ENCODE results near the gene AAK1. TPM values are rescaled to one million over a fixed set of nuclear protein-coding genes. Genes with fewer than 3 reads are reported as not detected.

Gene AAK1
- total and polyA plus RNA-seq, 2 of the 13 experiments (the other 11 are each of a cell fraction or from before 2014, with no cell fraction given) = 9.8 to 10.3 TPM

GRCh38 chr2:69643602-69644505 is at the start of gene AAK1 (continued):
- TF ChIP-seq ZMAT3 (CRISPR knock-in tag; conservative IDR thresholded peaks at IDR 0.05) (0 out of 2 replicates have a peak, but pooled peaks have one; percentile 61), NFIC (IDR thresholded peaks at IDR 0.05; ENCODE audit: low read length) (no peak), ATF5 (CRISPR knock-in tag; IDR thresholded peaks at IDR 0.05; ENCODE audit: low read depth) (0 out of 2 replicates have a peak, but pooled peaks have one; percentile 63), CEBPB (IDR thresholded peaks at IDR 0.05; ENCODE audit: borderline replicate concordance, low read depth, low read length) (no peak), ZNF142 (CRISPR knock-in tag; IDR thresholded peaks at IDR 0.05) (peak; percentile 69; the same call in 1 of the 2 replicates), ZNF367 (CRISPR knock-in tag; IDR thresholded peaks at IDR 0.05; ENCODE audit: borderline replicate concordance) (no peak), TFE3 (CRISPR knock-in tag; IDR thresholded peaks at IDR 0.05) (peak; percentile 56; the same call in 1 of the 2 replicates), ZMYM4 (CRISPR knock-in tag; IDR thresholded peaks at IDR 0.05) (peak; percentile 75), MZF1 (CRISPR knock-in tag; IDR thresholded peaks at IDR 0.05; ENCODE audit: borderline replicate concordance) (0 out of 2 replicates have a peak, but pooled peaks have one; percentile 71), ZKSCAN8 (CRISPR knock-in tag; IDR thresholded peaks at IDR 0.05; ENCODE audit: borderline replicate concordance) (no peak), ZNF687 (CRISPR knock-in tag; IDR thresholded peaks at IDR 0.05) (peak; percentile 90), U2AF1 (optimal IDR thresholded peaks at IDR 0.05; ENCODE audit: low read depth, low read length) (peak; percentile 60), ZNF280B (CRISPR knock-in tag; IDR thresholded peaks at IDR 0.05; ENCODE audit: borderline replicate concordance) (0 out of 2 replicates have a peak, but pooled peaks have one; percentile 12)
